NCI-H2196 treated with DMSO at 0.1 percent for 48 hours (cell line): Measurements from ENCODE around the gene EBF3.

Experiments used
- DNase-seq: peaks from one replicate; lab custom pipeline; 2025; ENCODE audit not compliant: unreplicated experiment; lab: John Stamatoyannopoulos, UW

Gene EBF3

DNA sequence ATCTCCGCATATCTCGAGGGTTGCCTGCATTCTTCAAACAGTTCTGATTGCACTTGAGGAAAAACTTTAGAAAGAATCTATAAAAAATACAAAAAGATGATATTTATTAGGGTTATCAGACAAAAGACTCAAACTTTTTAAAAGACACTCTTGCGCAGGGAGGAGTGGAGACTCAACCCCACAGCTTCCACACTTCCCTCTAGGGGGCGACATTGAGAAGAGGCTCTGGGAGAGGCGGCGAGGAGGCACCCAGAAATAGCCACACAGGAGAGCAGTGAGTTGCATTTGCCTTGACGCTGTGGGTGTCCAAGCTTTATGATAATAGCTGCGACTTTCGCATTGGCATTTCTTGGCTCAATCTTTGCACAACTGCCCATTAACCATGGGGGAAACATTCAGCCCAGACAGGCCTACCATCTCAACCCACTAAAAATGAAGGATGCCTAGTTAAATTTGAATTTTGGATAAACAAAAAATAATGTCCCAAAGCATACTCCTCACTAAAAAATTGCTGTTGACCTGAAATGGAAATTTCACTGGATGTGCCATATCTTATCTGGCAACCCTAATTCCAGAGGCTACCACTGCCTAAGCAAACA is 86.2 kb downstream of the EBF3 start:
- DNase-seq = no peak

DNA sequence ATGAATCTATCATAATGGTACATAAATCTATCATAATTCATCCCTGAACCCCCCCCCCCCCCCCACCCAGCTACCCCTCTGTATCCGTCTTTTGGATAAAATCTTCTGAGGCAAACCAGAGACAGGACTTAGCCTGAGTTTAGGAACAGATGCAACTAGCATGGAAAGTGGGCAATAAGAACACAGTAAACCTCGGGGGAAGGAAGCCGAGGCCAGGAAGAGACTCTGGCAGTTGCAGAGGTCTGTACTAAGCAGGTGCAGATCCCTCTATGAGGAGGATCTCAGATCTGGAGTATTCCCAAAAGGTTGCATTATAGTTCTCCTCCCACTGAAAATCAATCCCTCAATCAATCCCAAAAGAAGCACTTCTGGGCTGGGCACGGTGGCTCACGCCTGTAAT is 87.2 kb downstream of the EBF3 start:
- no peak for DNase-seq

DNA sequence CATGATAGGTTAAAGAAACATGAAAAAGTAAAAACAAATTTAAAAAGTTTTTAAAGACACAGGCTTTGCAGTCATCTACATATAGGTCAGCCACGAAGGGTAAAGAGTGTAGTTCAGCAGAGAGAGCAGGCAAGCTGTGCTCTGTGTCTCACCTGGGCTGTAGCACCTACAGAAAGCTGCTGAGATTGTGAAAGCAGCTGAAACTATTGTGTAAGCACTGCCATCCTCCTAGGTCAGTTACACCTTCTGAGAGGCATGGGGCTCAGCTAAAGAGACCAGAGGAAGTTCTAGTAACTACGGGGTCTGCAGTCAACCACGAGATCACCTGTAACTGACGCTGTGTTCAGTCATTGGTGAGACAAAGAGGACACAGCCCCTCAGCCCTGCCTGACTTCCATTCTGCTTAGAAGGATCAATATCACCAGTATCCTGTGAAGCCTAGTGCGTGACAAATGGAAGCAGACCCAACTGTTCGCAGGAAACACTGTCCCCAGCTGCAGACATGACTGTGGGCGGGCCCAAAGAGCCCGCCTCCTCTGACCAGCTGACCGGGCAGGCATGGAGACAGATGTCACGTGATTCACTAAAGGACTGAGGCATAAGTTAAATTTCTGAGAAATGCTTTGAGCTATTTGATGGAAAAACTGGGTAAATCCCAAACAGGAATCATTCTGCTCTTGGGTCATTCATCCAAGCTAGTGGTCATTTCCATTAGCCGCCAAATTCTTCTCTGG is 87.9 kb downstream of the EBF3 start:
- DNase-seq = no peak

DNA sequence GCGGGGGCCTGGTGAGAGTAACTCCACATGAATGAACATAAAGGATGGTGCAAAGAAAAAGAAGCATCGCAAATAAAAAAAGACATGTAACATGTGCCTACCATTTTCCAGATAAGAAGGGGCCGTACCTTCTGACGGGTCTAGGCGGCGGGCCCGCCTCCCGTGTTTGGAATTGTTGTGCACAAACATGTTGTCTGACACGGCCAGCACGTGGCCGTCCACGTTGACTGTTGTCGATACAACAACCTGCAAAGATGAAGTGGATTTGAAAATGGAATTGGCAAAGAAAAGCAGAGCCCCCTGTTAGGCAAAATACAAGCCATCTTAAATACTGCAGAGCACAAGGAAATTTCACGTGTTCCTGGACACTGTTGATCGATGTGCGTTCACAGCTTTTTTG is 90.7 kb downstream of the EBF3 start:
- DNase-seq = no peak

DNA sequence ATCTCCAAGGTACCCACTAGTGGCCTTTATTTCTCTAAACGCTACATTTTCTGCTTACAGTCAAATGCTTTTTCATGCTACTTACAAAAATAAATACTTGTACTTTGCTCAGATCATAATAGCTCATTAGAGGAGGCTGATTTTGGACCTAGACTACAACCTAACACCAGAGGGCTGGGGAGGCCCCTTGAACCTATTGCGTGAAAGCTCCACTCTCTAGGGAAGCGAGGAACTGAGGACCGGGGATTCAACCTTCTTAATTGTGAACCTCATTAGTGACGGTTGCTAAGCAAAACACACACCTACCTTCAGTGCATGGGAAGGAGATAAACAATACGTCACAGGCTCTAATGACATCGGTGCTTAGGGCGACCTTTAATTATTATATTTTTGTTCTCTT is 92.1 kb downstream of the EBF3 start:
- no peak for DNase-seq

DNA sequence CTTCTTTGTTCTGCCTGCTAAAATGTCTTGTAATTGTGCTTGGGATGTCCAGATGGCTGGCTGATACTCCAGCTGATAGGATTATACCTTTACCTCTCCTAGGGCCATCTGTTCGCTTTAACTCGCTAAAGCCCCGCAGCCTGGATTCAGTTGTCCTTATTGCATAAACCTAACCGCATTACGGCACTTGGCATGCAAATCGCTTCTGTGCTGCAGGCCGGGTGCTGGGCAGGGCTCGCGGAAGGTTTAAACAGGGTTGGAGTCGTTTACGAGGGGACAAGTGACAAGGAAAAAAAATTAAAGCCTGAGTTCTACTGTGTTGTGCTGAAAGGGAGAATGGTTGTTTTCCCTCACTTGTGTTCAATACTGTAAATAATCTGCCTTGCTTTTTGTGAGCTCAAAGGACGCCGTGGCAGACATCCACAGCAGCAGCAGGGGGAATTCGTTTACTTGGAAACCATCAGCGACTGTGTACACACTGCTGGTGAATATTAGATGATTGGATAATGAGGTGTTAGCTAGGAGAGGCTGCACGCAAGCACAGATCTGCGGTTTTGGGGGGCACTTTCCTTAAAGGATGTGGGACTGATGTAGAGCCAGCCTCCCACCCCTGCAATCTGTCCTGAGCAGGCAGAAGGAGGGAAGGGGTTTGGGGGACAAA is 93.0 kb downstream of the EBF3 start:
- DNase-seq = no peak

DNA sequence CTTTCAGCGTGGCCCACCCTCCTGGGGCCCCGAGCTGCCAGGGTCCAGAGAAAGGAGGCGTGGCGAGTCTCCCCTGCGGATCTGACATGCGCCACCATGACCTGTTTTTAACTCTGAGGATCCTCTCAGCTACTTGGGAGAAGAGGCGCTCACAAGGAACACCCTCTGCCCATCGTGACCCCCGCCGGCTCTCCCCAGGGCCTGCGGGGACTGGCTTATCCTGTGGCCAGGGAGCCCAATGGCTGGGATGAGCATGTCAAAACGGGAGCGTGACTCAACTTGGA is 93.7 kb downstream of the EBF3 start:
- no peak for DNase-seq

DNA sequence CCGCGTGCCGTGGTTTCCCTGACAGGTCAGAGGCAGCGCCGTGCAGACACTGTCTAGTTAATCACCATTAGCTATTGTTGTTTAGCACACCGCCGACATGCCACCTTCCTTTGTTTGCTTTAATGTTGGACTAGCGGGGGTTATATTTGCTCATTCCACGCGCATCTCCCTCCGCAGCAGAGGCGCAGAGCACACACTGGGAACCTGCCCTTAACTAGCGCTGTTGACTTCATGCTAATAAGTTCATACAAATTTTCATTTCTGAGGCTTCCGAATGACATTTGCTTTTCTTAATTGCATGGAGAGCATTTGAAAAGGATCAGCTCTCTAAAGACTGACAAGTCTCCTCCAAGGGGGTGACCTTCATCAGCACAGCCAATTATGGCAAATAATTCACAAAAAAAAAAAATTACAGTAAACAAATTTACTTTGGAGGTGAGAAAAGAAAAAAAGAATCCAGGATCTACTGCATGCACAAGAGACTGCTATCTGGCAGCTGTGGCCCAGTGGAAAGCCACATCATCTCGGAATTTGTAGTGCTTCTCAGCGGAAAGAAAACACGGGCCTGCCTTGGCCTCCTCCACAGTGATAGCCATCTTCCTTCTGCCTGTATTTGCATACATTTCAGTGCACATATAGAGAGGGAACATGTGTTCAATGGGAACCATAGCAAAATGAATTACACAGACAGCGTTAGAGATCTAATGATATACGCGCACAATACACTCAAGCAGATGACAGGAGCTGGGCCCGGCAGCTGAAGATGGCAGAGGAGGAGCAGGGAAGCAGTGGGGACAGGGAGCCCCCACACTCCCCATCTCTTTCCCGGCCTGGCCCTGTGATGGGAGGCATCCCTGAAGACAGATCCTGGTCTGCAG is 94.2 kb downstream of the EBF3 start:
- no peak for DNase-seq

DNA sequence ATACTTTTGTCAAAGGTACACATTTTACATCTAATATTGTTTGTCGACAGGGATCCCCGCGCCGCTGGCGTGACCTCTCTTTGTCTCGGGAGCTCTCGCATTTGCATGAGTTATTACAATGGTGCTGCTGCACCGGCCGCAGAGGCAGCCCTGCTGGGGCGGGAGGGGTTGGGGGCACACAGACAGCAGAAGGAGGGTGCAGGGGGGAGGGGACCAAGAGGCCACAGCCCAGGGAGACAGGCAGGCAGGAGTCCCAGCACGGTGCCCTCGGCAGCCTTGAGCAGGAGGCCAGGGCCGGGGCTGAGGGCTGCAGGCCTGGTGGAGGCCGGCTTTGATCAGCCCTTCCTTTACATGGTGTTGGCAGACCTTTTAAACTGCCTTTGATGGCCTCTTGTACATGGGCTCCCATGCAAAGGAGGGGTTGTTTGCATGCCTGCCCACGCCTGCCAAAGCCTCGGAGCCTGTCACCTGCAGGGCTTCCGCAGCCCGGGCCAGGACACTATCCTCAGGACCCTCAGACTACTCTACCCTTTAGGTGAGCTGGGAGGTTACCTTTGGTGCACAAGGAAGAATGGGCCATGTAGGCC is 95.5 kb downstream of the EBF3 start:
- no peak for DNase-seq

DNA sequence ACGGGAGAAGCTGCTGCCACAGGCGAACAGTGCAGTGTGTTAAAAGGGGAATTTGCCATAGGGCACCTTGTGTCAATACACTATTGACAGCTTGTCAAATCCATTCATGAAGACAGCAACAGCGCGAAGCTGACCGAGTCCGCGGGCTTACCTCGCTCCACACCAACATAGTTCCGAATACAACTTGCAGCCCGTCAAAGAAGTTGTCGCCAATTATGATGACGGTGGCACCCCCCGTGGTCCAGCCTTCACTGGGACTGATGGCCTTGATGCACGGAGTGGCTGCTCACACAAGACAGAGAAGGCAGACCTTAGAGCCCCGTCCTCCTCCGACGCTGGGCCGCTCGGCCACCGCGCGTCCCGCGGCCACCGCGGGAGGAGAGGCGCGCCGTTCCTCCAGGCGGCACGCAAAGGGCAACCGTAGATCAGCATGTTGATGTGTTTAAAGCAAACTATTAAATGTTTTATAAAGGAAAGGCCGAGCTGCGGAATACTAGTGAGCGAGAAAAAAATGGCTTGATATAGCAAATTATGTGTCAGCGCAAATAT is 96.4 kb downstream of the EBF3 start:
- no peak for DNase-seq

DNA sequence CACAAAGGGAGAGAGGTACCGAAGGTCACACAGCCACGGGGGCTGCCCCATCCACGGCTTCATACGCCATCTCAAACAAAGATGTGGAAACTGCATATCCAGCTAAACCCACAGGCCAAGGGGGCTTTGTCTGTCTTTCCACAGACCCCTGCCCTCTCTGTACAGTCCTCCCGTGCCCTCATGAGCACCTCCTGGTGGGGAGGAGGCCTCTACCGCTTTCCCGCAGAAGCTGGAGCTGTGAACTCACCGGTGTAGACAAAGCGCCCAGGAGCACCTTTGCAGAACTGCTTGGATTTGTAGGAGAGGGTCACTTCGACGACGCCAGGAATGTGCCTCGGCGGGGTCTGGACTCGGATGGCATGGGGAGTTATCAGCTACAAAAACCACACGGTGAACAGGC is 97.2 kb downstream of the EBF3 start:
- DNase-seq = no peak

DNA sequence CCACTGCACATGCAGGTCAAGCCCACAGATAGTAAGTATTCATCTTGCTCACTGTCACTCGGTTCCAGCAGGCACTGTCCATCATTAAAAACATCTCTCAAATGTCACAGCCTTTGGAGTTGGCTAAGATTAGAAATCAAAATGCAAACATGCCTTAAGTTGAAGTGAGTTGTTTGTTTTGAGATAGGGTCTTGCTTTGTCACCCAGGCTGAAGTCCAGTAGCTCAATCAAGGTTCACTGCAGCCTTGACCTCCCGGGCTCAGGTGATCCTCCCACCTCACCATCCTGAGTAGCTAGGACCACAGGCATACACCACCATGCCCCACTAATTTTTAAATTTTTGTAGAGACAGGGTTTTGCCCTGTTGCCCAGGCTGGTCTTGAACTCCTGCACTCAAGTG is 98.1 kb downstream of the EBF3 start:
- no peak for DNase-seq

DNA sequence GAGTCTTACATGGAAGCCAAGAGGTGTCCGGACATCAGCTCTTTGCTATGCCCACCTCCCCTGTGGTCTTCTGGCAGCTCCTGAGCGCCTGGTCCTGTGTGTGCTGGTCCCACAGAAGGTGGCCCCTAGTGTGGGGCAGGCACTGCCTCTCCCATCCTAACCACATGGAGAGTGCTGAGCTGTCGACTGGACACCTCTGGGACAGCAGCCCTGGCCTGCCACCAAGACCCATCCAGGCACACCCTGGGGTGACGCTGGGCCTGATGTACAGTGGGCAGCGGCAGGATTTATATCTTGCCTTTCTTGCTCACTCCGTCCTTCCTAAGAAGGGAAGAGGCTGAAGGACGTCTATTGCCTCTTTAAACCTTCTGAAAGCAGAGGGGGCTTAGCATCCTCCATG is 98.7 kb downstream of the EBF3 start:
- no peak for DNase-seq

DNA sequence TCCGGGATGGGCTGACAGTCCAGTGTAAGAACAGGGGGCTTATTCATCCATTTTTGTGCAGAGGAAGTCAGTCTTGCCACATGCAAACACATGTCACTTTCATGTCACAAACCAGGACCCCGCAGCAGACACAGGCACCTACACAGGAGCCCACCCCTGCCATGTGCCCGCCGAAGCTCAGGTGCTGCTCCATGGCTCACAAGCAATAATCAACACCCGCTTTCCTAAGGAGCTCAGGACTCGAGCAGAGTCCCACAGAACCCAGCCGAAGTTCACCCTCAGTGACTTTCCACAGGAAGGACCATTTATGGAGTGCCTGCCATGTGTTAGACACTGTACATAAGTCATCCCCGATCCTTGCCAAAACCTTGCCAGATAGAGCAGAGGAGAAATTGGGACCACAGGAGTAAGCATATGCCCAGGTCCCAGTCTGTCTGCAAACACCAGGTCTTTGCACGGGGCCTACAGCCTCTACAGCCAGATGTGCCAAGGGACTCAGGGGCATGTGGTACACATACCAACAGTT is 99.4 kb downstream of the EBF3 start:
- DNase-seq = no peak

DNA sequence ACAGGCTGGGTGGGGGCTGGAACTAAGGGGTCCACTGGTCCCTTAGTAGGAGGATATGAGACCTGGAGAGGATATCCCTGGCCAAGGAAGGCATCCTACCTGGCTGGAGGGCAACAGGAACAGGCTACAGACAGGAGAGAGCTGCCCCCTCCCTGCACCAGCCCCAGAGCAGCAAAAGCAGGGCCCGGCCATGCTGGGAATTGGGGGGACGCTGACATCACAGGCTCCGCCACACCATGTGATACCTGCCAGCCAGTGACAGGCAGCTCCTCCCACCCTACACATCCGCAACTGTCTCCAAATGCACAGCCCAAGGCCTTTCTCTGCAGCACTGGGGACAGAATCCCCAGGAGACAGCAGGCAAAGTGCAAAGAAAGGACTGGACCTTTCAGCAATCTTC is 100.0 kb downstream of the EBF3 start:
- no peak for DNase-seq

DNA sequence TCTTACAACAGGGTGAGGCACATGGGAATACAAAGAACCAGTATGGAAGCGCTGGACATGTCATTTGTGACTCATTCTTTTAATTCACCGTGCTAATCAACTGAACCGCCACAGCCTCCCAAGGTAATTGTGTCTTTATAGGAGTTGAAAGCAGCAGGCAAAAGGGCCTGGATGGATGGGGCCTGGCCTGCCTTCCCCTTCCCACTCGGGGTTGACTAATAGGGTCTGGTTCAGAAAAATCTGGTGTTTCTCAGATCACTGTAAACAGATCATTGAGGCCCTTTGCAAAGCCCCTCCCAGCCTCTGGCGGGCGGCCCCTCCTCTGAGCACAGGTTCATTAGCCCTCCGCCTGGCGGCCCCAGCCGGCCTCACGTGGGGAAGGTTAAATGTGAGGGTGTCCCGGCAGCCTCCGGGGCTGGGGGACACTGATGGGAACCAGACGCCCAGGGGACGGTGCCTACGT is 100.8 kb downstream of the EBF3 start:
- no peak for DNase-seq

DNA sequence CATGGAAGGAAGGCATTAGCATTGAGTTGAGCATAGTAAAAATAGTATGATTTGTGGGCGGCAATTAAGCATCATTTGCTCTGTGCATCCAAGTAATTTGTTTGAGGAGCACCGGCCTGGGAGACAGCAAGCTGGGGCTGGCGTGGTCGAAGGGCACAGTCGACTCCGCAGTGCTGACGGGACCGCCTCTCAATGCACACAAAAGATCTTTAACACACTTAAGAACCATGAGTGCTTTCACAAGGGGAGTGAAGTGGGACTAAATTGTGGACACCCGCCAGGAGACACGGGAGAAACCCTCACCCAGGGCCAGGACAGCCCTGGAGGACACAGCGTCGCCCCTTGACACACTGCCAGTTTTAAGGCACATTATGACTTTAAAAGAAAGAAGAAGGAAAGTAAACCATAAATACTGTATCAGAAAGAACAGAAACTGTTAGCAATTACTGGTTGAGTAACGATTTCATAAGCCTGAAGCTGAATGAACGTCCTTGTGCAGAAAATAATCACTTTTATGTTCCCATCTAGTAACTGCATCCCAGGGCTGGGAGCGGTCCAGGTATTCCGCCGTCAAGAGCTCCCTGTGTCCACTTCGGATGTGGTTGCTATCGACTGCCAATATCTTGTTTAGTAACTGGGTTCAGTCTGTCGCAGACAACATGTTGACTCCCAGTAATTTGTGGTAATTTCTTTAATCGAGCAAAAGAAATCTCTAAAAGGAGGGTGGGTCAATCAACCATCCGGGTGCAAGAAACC is 102.1 kb downstream of the EBF3 start:
- DNase-seq = no peak

DNA sequence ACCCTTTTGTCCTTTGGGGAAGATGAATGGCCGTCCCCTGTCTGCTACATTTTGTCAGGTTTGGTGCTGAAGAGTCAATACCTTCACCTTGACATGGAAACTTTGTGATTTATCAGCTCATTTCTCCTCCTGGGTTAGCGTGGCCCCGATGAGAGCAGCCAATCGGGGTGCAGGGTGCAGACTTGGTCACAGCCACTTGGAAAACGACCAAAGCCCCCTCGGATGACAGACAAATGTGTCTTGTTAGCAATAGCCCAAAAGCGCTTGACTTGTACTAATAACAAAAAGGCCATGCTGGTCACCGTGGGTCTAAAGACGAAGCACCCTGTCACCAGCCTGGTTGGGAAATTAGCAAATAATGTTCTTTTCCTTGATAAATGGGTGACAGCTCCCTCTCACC is 103.7 kb downstream of the EBF3 start:
- no peak for DNase-seq

DNA sequence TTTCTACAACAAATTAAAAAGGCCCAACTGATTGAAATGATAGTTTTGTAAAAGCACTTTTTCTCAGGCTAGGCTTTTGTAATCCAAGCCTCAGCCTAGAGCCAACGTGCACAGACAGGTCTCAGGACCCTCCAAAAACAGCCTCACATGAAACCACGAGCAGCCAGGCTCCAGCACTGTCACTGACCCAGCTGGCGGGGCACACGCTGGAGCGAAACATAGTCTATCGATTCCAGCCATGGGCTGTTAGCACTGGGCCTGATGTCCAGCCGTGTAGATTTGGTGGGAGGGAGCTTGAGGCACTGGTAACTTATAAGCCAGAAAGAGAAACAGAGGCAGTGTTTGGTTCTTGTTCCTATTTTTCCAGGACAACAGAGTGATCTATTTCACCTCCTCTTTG is 104.5 kb downstream of the EBF3 start:
- no peak for DNase-seq
